Measurements from ENCODE around the gene LEF1. TPM values are rescaled to one million over a fixed set of nuclear protein-coding genes. Genes with fewer than 3 reads are reported as not detected.

Gene LEF1
- total RNA-seq, 1 experiment from 2014 or later: 2.8 TPM

DNA sequence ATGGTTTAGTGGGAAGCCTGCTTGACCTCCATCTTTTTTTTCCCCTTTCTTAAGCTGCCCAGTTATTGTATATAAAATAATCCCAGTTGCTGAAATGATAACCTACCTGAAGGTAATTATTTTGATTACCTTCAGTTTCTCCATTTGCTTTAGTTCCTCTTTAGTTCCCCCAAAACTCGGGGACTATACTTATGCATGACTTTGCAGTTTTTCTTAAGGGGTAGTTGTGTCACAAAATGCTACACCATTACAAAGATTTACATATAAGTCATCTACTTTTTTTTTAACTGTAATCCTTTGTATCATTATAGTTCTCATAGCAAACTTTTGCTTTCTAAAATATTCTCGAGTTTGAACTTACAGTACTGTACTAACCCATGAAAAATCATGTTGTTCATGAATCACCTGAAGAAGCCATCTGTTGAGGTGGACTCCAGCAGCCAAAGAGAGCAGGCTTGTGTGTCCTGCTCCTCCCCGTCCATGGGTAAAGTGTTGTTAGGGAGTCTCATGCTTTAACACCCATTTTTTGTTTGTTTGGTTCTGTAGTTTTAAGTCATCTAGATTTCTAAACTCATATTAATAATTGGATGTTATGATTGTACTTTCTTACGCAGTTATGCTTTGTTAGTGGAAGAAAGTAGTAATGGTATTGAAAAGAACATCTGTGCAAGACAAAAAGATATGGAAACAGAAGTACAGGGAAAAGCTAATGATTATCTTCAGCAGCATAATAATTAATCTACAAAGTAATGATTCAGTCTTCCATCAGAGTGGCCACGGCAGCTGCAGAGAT is 144.5 kb downstream of the LEF1 start:
- no peaks in the 10 kb centered on the region for H3K4me1 ChIP-seq (replicated peaks; ENCODE audit: insufficient read depth)
- DNase-seq: no peak
- intact Hi-C loops (cut with micrococcal nuclease; ENCODE audit: unreplicated experiment): no loop called here
- no peak overlapping the region for H3K4me2 ChIP-seq
- H3K36me3 ChIP-seq (ENCODE audit: low read depth): no peaks in the 10 kb centered on the region
- H2AFZ ChIP-seq: no peak overlapping the region
- no TSS peak for BruUV-seq (replicated peaks)
- no peak overlapping the region for H3K27ac ChIP-seq
- no peaks in the 10 kb centered on the region for H3F3A ChIP-seq (ENCODE audit: insufficient read depth, low read depth)
- ChIA-PET POLR2A (ENCODE audit: unreplicated experiment) (no interaction called here), CTCF (no interaction called here)
- H3K9me3 ChIP-seq (ENCODE audit: insufficient read depth, low read depth): no peaks in the 10 kb centered on the region
- no peaks in the 10 kb centered on the region for H4K20me1 ChIP-seq (ENCODE audit: insufficient read depth)
- H3K9me2 ChIP-seq (ENCODE audit: insufficient read depth): no peaks in the 10 kb centered on the region
- H3K27me3 ChIP-seq (ENCODE audit: insufficient read depth, low read depth): no peaks in the 10 kb centered on the region
- no peaks in the 10 kb centered on the region for H3K79me2 ChIP-seq (ENCODE audit: low read depth)
- no peak overlapping the region for H3K4me3 ChIP-seq
- TF ChIP-seq EZH2 (IDR thresholded peaks at IDR 0.05; ENCODE audit: low read depth): no peak
- TF ChIP-seq, protein P1, sequence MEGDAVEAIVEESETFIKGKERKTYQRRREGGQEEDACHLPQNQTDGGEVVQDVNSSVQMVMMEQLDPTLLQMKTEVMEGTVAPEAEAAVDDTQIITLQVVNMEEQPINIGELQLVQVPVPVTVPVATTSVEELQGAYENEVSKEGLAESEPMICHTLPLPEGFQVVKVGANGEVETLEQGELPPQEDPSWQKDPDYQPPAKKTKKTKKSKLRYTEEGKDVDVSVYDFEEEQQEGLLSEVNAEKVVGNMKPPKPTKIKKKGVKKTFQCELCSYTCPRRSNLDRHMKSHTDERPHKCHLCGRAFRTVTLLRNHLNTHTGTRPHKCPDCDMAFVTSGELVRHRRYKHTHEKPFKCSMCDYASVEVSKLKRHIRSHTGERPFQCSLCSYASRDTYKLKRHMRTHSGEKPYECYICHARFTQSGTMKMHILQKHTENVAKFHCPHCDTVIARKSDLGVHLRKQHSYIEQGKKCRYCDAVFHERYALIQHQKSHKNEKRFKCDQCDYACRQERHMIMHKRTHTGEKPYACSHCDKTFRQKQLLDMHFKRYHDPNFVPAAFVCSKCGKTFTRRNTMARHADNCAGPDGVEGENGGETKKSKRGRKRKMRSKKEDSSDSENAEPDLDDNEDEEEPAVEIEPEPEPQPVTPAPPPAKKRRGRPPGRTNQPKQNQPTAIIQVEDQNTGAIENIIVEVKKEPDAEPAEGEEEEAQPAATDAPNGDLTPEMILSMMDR (conservative IDR thresholded peaks at IDR 0.05): no peak

- Histone ChIP-seq H3K9me3 (ENCODE audit: insufficient read depth, low read depth) (no peaks in the 10 kb centered on the region), H3K36me3 (ENCODE audit: low read depth) (no peaks in the 10 kb centered on the region), H3K4me3 (no peak overlapping the region), H3F3A (ENCODE audit: insufficient read depth, low read depth) (no peaks in the 10 kb centered on the region), H3K27ac (no peak overlapping the region), H3K4me1 (replicated peaks; ENCODE audit: insufficient read depth) (no peaks in the 10 kb centered on the region), H3K27me3 (ENCODE audit: insufficient read depth, low read depth) (no peaks in the 10 kb centered on the region), H3K79me2 (ENCODE audit: low read depth) (no peaks in the 10 kb centered on the region), H2AFZ (no peak overlapping the region), H3K4me2 (no peak overlapping the region), H4K20me1 (ENCODE audit: insufficient read depth) (no peaks in the 10 kb centered on the region), H3K9me2 (ENCODE audit: insufficient read depth) (no peaks in the 10 kb centered on the region)
- DNase-seq: no peak
- no peak for TF ChIP-seq EZH2 (IDR thresholded peaks at IDR 0.05; ENCODE audit: low read depth)
- TF ChIP-seq, protein P1 (conservative IDR thresholded peaks at IDR 0.05): peak; percentile 38; the same call in 1 of the 2 replicates
- CTCF ChIA-PET: interaction anchor here (1.0 kb wide), 1 partner anchor 553 kb away, joined by 4 read pairs; no protein-coding TSS in a partner anchor
- no TSS peak for BruUV-seq (replicated peaks)
- intact Hi-C loops (cut with micrococcal nuclease; ENCODE audit: unreplicated experiment): loop anchor here (5.0 kb wide), 1 partner anchor 553 kb away; no protein-coding TSS in a partner anchor
- POLR2A ChIA-PET (ENCODE audit: unreplicated experiment): no interaction called here
Observed at GRCh38 chr4:108018884-108019187, 149.9 kb downstream of the LEF1 start.

- no peaks in the 10 kb centered on the region for H3F3A ChIP-seq (ENCODE audit: insufficient read depth, low read depth)
- H3K79me2 ChIP-seq (ENCODE audit: low read depth): no peaks in the 10 kb centered on the region
- TF ChIP-seq EZH2 (IDR thresholded peaks at IDR 0.05; ENCODE audit: low read depth): no peak
- TF ChIP-seq, protein P1 (conservative IDR thresholded peaks at IDR 0.05): peak; percentile 80
- no peak overlapping the region for H3K4me2 ChIP-seq
- no peak overlapping the region for H3K27ac ChIP-seq
- H3K4me3 ChIP-seq: no peak overlapping the region
- POLR2A ChIA-PET (ENCODE audit: unreplicated experiment): no interaction called here
- H3K27me3 ChIP-seq (ENCODE audit: insufficient read depth, low read depth): no peaks in the 10 kb centered on the region
- H2AFZ ChIP-seq: no peak overlapping the region
- H3K9me2 ChIP-seq (ENCODE audit: insufficient read depth): no peaks in the 10 kb centered on the region
- no peaks in the 10 kb centered on the region for H3K36me3 ChIP-seq (ENCODE audit: low read depth)
- no peaks in the 10 kb centered on the region for H3K4me1 ChIP-seq (replicated peaks; ENCODE audit: insufficient read depth)
- intact Hi-C loops (cut with micrococcal nuclease; ENCODE audit: unreplicated experiment): loop anchor here (5.0 kb wide), 1 partner anchor 554 kb away; no protein-coding TSS in a partner anchor
- no peaks in the 10 kb centered on the region for H3K9me3 ChIP-seq (ENCODE audit: insufficient read depth, low read depth)
- H4K20me1 ChIP-seq (ENCODE audit: insufficient read depth): no peaks in the 10 kb centered on the region
- no TSS peak for BruUV-seq (replicated peaks)
- CTCF ChIA-PET: interaction anchor here (1.0 kb wide), 1 partner anchor 553 kb away, joined by 4 read pairs; no protein-coding TSS in a partner anchor
- peak; percentile 39 to 51 for DNase-seq
Observed at GRCh38 chr4:108018040-108018883, 150.5 kb downstream of the LEF1 start.
